GM08714 (cell line): Measurements from ENCODE around the gene KCNJ9.

Experiments used
- H3K4me3 ChIP-seq: fragments of 200-500 bp; sonication (Bioruptor generic); 2 replicates; pipeline ENCODE4 v1.5.1; 2014; ENCODE audit warnings: mild to moderate bottlenecking, low read length, inconsistent platforms
- ZNF274 ChIP-seq: IDR thresholded peaks from 2 replicates; pipeline ENCODE4 v1.6.1; 2012; ENCODE audit warnings: mild to moderate bottlenecking, low read depth, low read length

Gene KCNJ9

GRCh38 chr1:160075836-160076235 lies 5.5 kb upstream of the KCNJ9 start:
- TF ChIP-seq ZNF274, result no peak
- no peak overlapping the region for H3K4me3 ChIP-seq

- no peak for TF ChIP-seq ZNF274
- H3K4me3 ChIP-seq, result no peak overlapping the region
These were observed 5.0 kb upstream of the KCNJ9 start for GRCh38 chr1:160076295-160076694.

- no peak for TF ChIP-seq ZNF274
- H3K4me3 ChIP-seq, result no peak overlapping the region
These were observed 3.9 kb upstream of the KCNJ9 start for GRCh38 chr1:160077486-160077885.

GRCh38 chr1:160078512-160079195 lies 2.7 kb upstream of the KCNJ9 start:
- TF ChIP-seq ZNF274, result no peak
- no peak overlapping the region for H3K4me3 ChIP-seq

GRCh38 chr1:160079448-160079847 lies 1.9 kb upstream of the KCNJ9 start:
- H3K4me3 ChIP-seq, result no peak overlapping the region
- no peak for TF ChIP-seq ZNF274

GRCh38 chr1:160080381-160081100 lies 797 bp upstream of the KCNJ9 start:
- no peak for TF ChIP-seq ZNF274
- H3K4me3 ChIP-seq, result no peak overlapping the region

- no peak for TF ChIP-seq ZNF274
These were observed 1.1 kb downstream of the KCNJ9 start for GRCh38 chr1:160082487-160082886.

GRCh38 chr1:160082926-160083325 lies 1.6 kb downstream of the KCNJ9 start:
- H3K4me3 ChIP-seq, result no peak overlapping the region
- no peak for TF ChIP-seq ZNF274

More at GRCh38 chr1:160082487-160082886, 1.1 kb downstream of the KCNJ9 start:
- H3K4me3 ChIP-seq, result no peak overlapping the region

- no peak overlapping the region; the same call in 1 of the 2 replicates for H3K4me3 ChIP-seq
- TF ChIP-seq ZNF274, result no peak
These were observed 2.8 kb downstream of the KCNJ9 start for GRCh38 chr1:160083968-160084770.

- H3K4me3 ChIP-seq, result no peak overlapping the region
- TF ChIP-seq ZNF274, result no peak
These were observed 3.5 kb downstream of the KCNJ9 start for GRCh38 chr1:160084771-160085321.

- H3K4me3 ChIP-seq, result no peak overlapping the region
- TF ChIP-seq ZNF274, result no peak
These were observed 4.5 kb downstream of the KCNJ9 start for GRCh38 chr1:160085686-160086455.

- H3K4me3 ChIP-seq, result no peak overlapping the region
- no peak for TF ChIP-seq ZNF274
These were observed 5.1 kb downstream of the KCNJ9 start for GRCh38 chr1:160086456-160086892.

GRCh38 chr1:160087118-160087662 lies 5.9 kb downstream of the KCNJ9 start:
- no peak for TF ChIP-seq ZNF274

More at GRCh38 chr1:160087118-160087662, 5.9 kb downstream of the KCNJ9 start:
- H3K4me3 ChIP-seq, result no peak overlapping the region
